ENCODE results near the gene XKR7. TPM values are rescaled to one million over a fixed set of nuclear protein-coding genes. Genes with fewer than 3 reads are reported as not detected.

Gene XKR7
- polyA plus RNA-seq, 1 donor (not counting 4 experiments of a cell fraction or from before 2014, with no cell fraction given): not detected

DNA sequence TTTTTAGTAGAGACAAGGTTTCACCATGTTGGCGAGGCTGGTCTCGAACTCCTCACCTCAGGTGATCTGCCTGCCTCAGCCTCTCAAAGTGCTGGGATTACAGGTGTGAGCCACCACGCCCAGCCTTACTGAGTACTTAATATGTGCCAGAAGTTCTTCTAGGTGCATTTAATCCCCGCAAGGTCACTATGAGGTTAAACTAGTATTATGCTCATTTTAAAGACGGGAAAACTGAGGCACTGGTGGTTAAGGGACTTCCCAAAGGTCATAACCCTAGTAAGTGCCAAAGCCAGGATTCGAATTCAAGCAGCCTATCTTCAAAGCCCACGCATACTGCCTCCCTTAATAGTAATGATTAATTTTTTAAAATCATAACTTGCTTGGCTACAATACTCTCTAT lies 41.6 kb downstream of the XKR7 start:
- Histone ChIP-seq H3K9ac (ENCODE audit: control insufficient read depth, extremely low read depth, insufficient read depth, low read length) (no peak overlapping the region), H3K27ac (ENCODE audit: control insufficient read depth, insufficient read depth, low read length) (no peak overlapping the region), H3K36me3 (ENCODE audit: control insufficient read depth in 2 of 2, extremely low read depth in 1 of 2, insufficient read depth in 2 of 2, low read length in 2 of 2) (no peaks in the 10 kb centered on the region), H2AFZ (ENCODE audit: control insufficient read depth, low read length) (no peak overlapping the region), H3K9me1 (ENCODE audit: control insufficient read depth, extremely low read depth, insufficient read depth, low read length) (no peaks in the 10 kb centered on the region), H3K9me3 (ENCODE audit: control insufficient read depth, low read depth, low read length) (no peaks in the 10 kb centered on the region), H3K79me2 (ENCODE audit: control insufficient read depth, insufficient read depth, low read length) (no peaks in the 10 kb centered on the region), H3K4me3 (ENCODE audit: control insufficient read depth in 2 of 3, extremely low read depth in 1 of 3, insufficient read depth in 2 of 3, low read depth in 1 of 3, low read length in 3 of 3) (no peak overlapping the region), H3K4me1 (ENCODE audit: control insufficient read depth, extremely low read depth, insufficient read depth, low read length) (no peaks in the 10 kb centered on the region), H3K4me2 (ENCODE audit: control insufficient read depth, extremely low read depth, insufficient read depth, low read depth, low read length) (no peak overlapping the region), H4K20me1 (ENCODE audit: control insufficient read depth, extremely low read depth, insufficient read depth, low read length) (no peaks in the 10 kb centered on the region), H3K27me3 (ENCODE audit: control insufficient read depth, extremely low read depth, insufficient read depth, low read length) (peaks cover 5% of the 10 kb centered on the region)
- no peak for DNase-seq (ENCODE audit: low read depth, low spot score)
- no peak for FAIRE-seq
- no peak for TF ChIP-seq EZH2 (IDR thresholded peaks at IDR 0.05; ENCODE audit: low read length)
- TF ChIP-seq, protein P1, sequence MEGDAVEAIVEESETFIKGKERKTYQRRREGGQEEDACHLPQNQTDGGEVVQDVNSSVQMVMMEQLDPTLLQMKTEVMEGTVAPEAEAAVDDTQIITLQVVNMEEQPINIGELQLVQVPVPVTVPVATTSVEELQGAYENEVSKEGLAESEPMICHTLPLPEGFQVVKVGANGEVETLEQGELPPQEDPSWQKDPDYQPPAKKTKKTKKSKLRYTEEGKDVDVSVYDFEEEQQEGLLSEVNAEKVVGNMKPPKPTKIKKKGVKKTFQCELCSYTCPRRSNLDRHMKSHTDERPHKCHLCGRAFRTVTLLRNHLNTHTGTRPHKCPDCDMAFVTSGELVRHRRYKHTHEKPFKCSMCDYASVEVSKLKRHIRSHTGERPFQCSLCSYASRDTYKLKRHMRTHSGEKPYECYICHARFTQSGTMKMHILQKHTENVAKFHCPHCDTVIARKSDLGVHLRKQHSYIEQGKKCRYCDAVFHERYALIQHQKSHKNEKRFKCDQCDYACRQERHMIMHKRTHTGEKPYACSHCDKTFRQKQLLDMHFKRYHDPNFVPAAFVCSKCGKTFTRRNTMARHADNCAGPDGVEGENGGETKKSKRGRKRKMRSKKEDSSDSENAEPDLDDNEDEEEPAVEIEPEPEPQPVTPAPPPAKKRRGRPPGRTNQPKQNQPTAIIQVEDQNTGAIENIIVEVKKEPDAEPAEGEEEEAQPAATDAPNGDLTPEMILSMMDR (optimal IDR thresholded peaks at IDR 0.05 in 1 of 3, IDR thresholded peaks at IDR 0.05 in 1 of 3, conservative IDR thresholded peaks at IDR 0.05 in 1 of 3; ENCODE audit: extremely low read depth in 1 of 3, insufficient read depth in 2 of 3, low read length in 3 of 3): no peak
- dilution Hi-C loops (cut with MboI; ENCODE audit: extremely low pct_ligation_motif_present, low sequenced_read_pairs): no loop called here

DNA sequence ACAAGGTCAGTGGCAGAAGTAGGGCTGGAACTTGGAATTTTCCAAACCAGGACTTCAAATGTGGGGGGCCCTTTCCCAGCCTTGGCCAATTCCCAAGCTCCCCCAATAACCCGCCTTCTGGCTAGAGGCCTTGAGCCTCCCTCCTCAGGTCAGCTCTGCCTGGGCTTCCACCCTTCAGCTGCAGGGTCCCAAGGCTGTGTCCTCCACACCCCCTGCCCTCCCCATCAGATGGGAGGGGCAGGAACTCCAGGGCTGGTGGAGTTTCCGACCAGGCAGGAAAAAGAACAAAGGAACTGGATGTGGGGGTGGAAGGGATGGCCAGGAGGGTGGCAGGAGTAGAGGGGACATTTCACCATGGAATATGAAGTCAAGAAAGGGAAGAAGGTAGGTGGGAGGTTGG lies 42.1 kb downstream of the XKR7 start, which contains the start of gene CCM2L:
CCM2L (plus strand) TSS at position 338 of the 400 bp plus-strand sequence; CDS start at position 355, 17 bp downstream.
- dilution Hi-C loops (cut with MboI; ENCODE audit: extremely low pct_ligation_motif_present, low sequenced_read_pairs): no loop called here
- no peak for TF ChIP-seq EZH2 (IDR thresholded peaks at IDR 0.05; ENCODE audit: low read length)
- TF ChIP-seq, protein P1 (optimal IDR thresholded peaks at IDR 0.05 in 1 of 3, IDR thresholded peaks at IDR 0.05 in 1 of 3, conservative IDR thresholded peaks at IDR 0.05 in 1 of 3; ENCODE audit: extremely low read depth in 1 of 3, insufficient read depth in 2 of 3, low read length in 3 of 3): no peak
- H3K4me3 ChIP-seq (ENCODE audit: control insufficient read depth in 2 of 3, extremely low read depth in 1 of 3, insufficient read depth in 2 of 3, low read depth in 1 of 3, low read length in 3 of 3): no peak within 1 kb of the TSS
- no peaks in the 10 kb centered on the region for H3K36me3 ChIP-seq (ENCODE audit: control insufficient read depth in 2 of 2, extremely low read depth in 1 of 2, insufficient read depth in 2 of 2, low read length in 2 of 2)
- FAIRE-seq (no peak), DNase-seq (ENCODE audit: low read depth, low spot score) (no peak)
- H3K79me2 ChIP-seq (ENCODE audit: control insufficient read depth, insufficient read depth, low read length): no peaks in the 10 kb centered on the region
- no peaks in the 10 kb centered on the region for H3K4me1 ChIP-seq (ENCODE audit: control insufficient read depth, extremely low read depth, insufficient read depth, low read length)
- no peak within 1 kb of the TSS for H3K27ac ChIP-seq (ENCODE audit: control insufficient read depth, insufficient read depth, low read length)
- no peak within 1 kb of the TSS for H3K9ac ChIP-seq (ENCODE audit: control insufficient read depth, extremely low read depth, insufficient read depth, low read length)
- H3K9me3 ChIP-seq (ENCODE audit: control insufficient read depth, low read depth, low read length): no peaks in the 10 kb centered on the region
- peaks cover 10% of the 10 kb centered on the region for H3K27me3 ChIP-seq (ENCODE audit: control insufficient read depth, extremely low read depth, insufficient read depth, low read length)
- no peak within 1 kb of the TSS for H2AFZ ChIP-seq (ENCODE audit: control insufficient read depth, low read length)
- H4K20me1 ChIP-seq (ENCODE audit: control insufficient read depth, extremely low read depth, insufficient read depth, low read length): no peaks in the 10 kb centered on the region
- H3K4me2 ChIP-seq (ENCODE audit: control insufficient read depth, extremely low read depth, insufficient read depth, low read depth, low read length): no peak within 1 kb of the TSS
- H3K9me1 ChIP-seq (ENCODE audit: control insufficient read depth, extremely low read depth, insufficient read depth, low read length): no peaks in the 10 kb centered on the region

All from keratinocyte (primary cell).